Measurements from ENCODE around the gene PAOX. TPM values are rescaled to one million over a fixed set of nuclear protein-coding genes. Genes with fewer than 3 reads are reported as not detected.

PAOX gene
- polyA plus RNA-seq, 1 experiment: 3.1 TPM

DNA sequence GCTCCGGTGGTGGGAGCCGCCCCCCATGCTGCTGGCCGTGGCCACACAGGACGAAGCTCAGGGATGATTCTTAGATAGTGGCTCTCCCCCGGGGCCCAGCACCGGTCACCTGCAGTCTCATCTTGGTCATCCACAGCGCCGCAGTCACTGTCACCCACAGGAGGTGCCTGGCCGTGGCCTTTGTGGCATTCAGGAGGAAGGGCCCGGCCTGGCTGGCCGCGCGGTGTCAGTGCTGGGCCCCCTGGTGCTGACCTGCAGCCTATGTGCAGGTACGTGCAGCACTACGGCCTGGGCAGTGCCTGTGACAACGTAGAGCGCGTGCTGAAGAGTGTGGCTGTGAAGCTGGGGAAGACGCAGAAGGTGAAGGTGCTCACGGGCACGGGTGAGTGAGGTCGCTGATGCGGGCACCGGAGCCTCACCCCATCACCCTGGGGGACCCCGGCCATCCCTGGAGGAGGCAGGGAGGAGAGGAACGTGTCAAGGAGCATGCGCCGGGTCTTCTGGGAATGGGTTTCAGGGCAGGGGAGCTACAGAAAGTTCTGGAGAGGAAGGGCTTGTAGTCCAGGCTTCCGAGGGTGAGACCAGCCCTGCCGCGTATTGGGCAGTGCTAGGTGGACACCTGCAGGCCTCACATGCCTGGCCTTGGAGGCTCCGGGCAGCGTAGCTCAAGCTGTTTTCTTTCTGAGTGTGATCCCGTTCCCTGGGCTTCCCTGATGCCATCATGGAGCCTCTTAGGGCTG lies 40.3 kb downstream of the PAOX start:
- H3K4me3 ChIP-seq (ENCODE audit: low read depth, low read length): no peak overlapping the region
- no peaks in the 10 kb centered on the region for H3K27me3 ChIP-seq (ENCODE audit: control insufficient read depth, insufficient read depth, low read length)
- ChIA-PET POLR2A (interaction anchor here (0.6 kb wide), 1 partner anchor 15 kb away, joined by 5 read pairs; no protein-coding TSS in a partner anchor), CTCF (no interaction called here)
- H3K27ac ChIP-seq (ENCODE audit: low read depth, low read length): no peak overlapping the region
- no peak for DNase-seq (ENCODE audit: low read depth, low spot score)
- TF ChIP-seq, protein P1, sequence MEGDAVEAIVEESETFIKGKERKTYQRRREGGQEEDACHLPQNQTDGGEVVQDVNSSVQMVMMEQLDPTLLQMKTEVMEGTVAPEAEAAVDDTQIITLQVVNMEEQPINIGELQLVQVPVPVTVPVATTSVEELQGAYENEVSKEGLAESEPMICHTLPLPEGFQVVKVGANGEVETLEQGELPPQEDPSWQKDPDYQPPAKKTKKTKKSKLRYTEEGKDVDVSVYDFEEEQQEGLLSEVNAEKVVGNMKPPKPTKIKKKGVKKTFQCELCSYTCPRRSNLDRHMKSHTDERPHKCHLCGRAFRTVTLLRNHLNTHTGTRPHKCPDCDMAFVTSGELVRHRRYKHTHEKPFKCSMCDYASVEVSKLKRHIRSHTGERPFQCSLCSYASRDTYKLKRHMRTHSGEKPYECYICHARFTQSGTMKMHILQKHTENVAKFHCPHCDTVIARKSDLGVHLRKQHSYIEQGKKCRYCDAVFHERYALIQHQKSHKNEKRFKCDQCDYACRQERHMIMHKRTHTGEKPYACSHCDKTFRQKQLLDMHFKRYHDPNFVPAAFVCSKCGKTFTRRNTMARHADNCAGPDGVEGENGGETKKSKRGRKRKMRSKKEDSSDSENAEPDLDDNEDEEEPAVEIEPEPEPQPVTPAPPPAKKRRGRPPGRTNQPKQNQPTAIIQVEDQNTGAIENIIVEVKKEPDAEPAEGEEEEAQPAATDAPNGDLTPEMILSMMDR (IDR thresholded peaks at IDR 0.05; ENCODE audit: low read depth, low read length): no peak
- H3K9me3 ChIP-seq (ENCODE audit: control insufficient read depth, insufficient read depth, low read length): peaks cover 5% of the 10 kb centered on the region; the same call in 1 of the 2 replicates

DNA sequence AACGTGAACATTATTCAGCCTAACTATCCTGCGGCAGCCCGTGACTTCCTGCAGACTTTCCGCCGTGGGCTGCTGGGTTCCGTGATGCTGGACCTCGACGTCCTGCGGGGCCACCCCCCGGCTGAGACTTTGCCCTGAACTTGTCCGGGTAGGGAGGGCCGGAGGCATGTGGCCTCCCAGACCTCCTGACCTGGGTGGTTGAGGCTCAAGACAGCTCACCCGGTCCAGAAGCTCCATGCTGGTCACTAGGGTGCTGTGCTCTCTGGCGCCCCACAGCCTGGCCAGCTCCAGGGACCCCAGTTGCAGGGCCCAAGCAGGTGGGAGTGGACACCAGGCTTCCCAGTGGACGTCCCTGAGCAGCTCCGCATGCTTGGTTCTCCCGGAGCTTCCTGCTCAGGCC lies 41.0 kb downstream of the PAOX start:
- TF ChIP-seq, protein P1 (IDR thresholded peaks at IDR 0.05; ENCODE audit: low read depth, low read length): no peak
- Histone ChIP-seq H3K27me3 (ENCODE audit: control insufficient read depth, insufficient read depth, low read length) (no peaks in the 10 kb centered on the region), H3K27ac (ENCODE audit: low read depth, low read length) (no peak overlapping the region), H3K4me3 (ENCODE audit: low read depth, low read length) (no peak overlapping the region), H3K9me3 (ENCODE audit: control insufficient read depth, insufficient read depth, low read length) (peaks cover 4% of the 10 kb centered on the region; the same call in 1 of the 2 replicates)
- DNase-seq (ENCODE audit: low read depth, low spot score): no peak
- CTCF ChIA-PET: no interaction called here
- POLR2A ChIA-PET: interaction anchor here (0.6 kb wide), 1 partner anchor 16 kb away, joined by 5 read pairs; no protein-coding TSS in a partner anchor

DNA sequence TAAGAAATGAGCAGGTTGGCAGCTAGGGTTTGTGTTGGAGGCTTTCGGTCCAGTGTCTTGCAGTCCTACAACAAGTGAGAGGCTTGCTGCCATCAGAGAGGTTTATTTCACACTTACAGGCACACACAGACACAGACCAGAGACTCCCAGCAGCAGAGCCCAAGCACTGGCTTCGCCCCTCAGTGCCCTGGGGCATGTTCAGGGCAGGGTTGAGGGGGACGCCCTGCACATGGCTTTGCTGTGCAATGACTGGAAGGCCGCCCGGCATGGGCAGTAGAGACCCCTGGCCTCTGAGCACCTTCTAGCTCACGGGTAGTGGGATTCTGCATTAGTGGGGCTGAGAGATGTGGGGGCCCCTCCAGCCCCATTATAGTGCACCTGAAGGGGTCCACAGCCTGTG lies 41.5 kb downstream of the PAOX start:
- CTCF ChIA-PET: no interaction called here
- POLR2A ChIA-PET: no interaction called here
- Histone ChIP-seq H3K9me3 (ENCODE audit: control insufficient read depth, insufficient read depth, low read length) (peaks cover 2% of the 10 kb centered on the region; the same call in 1 of the 2 replicates), H3K27me3 (ENCODE audit: control insufficient read depth, insufficient read depth, low read length) (no peaks in the 10 kb centered on the region), H3K27ac (ENCODE audit: low read depth, low read length) (no peak overlapping the region), H3K4me3 (ENCODE audit: low read depth, low read length) (no peak overlapping the region)
- no peak for DNase-seq (ENCODE audit: low read depth, low spot score)
- TF ChIP-seq, protein P1 (IDR thresholded peaks at IDR 0.05; ENCODE audit: low read depth, low read length): no peak

DNA sequence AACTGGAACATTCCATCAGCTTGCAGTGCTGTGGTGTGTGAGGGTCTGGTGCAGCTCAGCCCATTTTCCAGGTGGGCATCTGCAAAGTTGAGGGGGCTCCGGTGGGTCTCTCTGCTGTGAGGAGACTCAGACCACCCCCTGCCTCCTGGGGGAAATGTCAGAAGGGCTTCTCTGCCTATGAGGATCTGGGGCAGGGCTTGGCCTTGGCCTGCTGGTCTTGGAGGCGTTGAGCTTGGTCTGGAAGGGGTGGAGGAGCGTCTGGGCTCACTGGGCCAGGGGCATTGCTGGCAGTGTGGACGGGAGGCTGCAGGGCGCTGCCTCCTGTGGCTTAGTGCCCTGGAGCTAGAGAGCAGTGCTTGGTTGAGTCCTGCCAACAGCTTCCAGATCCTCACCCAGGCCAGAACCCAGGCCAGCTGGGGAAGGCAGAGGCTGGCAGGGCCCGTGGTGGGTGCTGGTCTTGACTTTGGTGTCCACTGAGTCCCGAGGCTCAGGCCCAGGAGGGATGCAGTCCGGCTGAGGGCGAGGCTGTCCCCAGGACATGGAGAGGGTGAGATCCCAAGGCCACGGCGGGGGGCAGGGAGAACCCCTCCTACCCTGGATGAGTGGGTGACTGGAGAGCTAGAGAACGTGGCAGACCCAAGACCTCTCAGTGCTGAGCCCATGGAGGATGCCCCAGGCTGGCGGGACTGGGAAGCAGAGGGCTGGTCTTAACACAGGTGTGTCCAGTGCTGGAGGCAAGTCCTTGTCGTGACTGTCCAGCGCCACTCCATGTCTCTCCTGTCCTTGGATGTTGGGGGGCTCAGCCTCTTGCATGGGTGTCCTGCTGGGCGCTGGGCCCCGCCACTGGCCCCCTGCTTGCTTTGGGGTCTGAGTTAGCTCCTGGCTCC lies 42.5 kb downstream of the PAOX start:
- Histone ChIP-seq H3K27ac (ENCODE audit: low read depth, low read length) (no peak overlapping the region), H3K9me3 (ENCODE audit: control insufficient read depth, insufficient read depth, low read length) (no peaks in the 10 kb centered on the region; the same call in 1 of the 2 replicates), H3K4me3 (ENCODE audit: low read depth, low read length) (no peak overlapping the region), H3K27me3 (ENCODE audit: control insufficient read depth, insufficient read depth, low read length) (no peaks in the 10 kb centered on the region)
- ChIA-PET POLR2A (no interaction called here), CTCF (no interaction called here)
- TF ChIP-seq, protein P1 (IDR thresholded peaks at IDR 0.05; ENCODE audit: low read depth, low read length): no peak
- DNase-seq (ENCODE audit: low read depth, low spot score): no peak
